HG03378 (cell line): Measurements from ENCODE around the gene TFF1.

Experiments
- ATAC-seq: cut with Tn5 transposase; IDR thresholded peaks from one replicate; pipeline ENCODE4 v1.9.1; 2021; ENCODE audit warnings: mild to moderate bottlenecking, moderate library complexity; ENCODE audit not compliant: unreplicated experiment

The TFF1 gene

DNA sequence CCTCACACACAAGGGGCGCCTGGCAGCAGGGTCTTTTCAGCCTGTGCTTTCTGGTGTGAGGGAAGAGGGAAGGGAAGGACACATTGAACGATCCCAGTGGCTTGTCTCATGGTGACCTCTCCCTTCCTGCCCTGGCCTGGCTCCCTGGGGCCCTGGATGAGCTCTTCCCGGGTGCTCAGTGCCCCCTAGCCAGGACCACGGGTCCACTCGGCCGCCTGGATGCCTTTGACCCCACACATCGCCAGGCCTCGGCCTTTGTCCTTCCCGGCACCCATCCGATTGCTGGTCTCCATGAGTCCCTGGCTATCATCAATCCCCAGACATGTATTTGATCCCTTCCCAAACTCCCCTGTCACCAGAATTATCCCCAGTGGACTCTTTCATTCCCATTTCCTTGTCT lies 45.1 kb downstream of the TFF1 start:
- ATAC-seq = no peak

DNA sequence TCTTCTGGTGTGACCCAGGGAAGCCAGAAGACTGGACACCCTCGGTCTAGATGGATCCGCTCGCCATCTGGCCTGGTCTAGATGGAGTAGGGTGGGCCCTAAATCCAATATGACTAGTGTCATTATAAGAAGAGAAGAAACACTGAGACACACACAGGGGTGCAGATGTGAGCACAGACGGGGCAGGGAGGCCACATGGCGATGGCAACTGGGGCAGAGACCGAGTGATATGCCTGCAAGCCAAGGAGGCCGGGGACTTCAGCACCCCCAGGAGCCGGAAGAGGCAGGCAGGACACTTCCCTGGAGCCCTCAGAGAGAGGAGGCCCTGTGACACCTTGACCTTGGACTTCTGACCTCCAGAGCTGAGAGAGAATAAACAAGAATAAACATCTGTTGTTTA lies 45.5 kb downstream of the TFF1 start:
- no peak for ATAC-seq

DNA sequence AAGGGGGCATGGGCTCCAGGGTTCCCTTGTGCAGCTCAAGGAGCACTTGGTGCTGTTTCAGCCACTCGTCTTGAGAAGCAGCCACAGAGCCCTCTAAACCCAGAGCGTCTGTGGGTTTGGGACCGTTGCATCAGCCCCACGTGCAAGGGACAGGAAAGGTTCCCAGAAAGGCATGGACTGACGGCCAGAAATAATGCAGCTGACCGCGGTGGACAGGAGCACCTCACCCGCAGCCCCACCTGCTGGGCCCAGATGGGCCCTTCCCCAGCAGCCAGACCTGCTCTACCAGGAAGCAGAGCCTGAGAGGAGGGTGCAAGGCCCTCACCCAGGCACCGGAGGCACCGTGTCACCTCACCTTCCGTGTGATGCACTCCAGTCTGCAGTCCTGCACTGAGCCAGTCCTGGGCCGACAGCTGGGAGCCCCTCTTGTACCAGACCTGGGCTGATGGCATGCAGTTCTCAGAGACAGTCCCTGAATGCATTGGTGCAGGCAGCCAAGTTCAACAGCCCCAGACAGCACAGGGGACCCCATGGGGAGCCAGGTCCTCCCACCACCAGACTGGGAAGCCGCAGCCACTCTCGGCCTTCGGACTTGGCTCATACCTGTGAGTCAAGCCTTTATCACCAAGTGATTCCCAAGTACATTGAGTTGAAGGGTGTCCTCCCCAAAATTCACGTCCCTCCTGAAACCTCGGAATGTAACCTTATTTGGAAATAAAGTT lies 46.3 kb downstream of the TFF1 start:
- no peak for ATAC-seq

DNA sequence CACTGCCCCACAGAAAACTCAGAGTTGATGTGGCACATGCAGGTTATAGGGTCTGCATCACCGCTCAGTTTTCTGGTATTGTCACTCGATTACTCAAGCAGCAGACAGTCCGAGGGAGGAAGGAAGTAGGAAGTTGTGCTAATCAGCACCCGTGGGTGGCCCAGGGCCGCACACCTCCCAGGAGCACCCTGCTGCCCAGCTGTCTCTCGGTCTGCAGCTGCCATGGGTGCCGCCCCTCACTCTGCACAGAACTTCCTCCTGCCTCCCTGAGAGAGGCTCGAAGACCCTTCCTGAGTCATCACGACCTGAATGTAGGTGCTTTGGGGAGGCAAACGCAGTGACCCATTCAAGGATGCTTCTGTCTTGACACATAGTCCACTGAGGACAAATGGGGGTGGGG lies 47.0 kb downstream of the TFF1 start:
- no peak for ATAC-seq

DNA sequence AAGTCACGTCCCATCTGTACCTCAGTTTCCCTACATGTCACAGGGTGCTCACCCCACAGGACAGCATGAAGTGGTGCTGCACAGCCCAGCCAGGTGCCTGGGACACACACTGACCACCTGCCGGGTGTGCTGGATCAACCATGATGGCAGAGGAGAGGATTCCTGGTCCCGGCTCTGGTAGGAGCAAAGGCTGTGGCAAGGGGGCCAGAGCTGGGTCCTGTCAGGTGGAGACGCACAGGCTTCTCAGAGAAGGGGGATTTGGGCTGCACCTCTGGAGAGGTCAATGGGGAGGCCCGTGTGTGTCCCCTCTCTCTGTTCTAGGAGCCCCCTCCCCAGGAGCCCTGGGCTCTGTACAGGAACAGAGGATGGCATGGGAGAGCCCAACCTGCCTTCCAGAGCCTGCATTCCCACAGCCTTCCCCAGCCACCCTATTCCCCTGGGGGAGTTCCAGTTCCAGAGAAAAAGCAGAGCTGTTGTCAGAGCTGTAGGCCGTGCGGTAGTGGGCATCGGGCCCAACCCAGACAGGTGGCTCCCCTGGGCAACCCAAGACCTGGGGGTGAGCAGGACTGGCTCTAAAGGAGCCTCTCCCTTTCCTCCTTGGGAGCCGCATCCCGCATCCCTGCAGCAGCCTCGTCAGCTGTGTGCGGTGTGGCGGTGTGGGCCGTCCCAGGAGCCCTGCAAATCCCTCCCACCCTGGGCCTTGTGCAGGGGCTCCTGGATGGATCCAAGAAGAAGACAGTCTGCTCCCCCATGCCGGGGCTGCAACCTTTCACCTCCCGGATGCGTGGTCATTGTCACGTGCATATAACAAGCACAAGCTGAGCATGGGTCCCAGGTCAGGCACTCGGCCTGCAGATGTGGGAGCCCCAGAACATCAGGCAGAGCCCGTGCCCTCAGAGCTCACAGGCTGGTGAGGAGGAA lies 48.2 kb downstream of the TFF1 start:
- no peak for ATAC-seq

DNA sequence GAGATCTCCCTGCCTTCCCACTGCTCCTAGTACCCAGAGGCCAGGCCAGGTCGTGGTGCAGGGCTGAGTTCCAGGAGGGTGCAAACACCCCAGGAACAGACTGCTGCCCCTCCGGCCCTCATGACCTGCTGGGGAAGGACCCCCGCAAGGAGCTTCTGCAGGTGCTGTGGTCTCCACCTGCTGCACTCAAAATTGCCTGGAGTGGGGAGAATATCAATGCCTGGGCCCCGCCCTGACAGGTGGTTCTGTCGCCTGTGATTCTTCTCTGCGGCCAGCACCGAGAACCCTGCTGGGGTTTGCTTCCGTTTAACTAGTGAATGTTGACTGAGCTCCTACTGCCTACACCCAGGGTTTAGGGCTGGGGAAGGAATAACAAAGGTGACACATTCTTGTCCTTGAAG lies 49.0 kb downstream of the TFF1 start:
- ATAC-seq = no peak

DNA sequence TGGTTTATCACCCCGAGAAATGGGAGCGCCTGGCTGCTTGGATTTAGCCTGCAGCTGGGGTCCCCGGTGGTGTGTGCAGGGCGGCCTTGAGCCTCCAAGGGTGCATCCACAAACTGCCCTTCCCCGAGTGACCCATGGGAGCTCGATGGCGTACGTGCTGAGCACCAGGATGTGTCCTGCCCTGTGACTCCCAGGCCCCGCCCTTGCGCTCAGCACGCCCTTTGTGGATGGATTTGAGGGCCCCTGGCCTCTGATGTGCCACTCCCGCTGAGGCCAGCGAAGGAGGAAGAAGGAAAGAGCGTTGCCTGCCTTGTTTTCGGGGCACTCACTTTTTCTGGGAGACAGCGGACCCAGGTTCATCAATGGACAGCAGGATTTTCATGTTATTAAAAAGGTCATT lies 49.4 kb downstream of the TFF1 start:
- ATAC-seq = no peak

DNA sequence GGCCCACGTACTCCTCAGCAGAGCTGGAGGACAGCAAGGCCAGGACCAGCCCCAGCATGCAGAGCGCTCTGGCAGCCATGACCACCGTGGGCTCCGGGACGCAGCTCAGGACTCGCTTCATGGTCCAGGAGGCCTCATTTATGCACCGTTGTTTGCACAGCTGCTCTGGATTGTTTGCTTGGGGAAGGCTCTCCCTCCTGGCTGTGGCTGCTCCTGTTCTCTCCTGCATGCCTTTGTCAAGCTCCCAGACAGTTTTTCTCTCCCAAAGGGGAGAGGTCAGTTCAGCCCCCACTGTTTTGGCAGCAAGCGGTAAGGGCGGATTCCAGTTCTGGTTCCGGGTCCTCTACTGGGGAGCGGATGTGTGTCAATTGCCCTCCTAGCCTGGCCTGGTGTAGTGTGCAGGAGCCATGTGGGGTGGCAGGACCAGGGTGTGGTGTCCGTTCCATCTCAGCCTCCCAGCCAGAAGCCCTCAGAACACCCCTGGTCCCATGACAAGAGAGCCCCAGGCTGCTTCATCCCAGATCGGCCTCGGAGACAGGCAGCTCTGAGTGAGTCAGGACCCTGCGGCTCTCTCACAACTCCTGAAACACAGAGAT lies 50.9 kb downstream of the TFF1 start, which contains the start of gene TFF3:
Gene TFF3, minus strand, starts transcription at position 114 of the 596 bp plus-strand sequence. Its CDS starts 35 bp downstream, at position 79.
- no peak for ATAC-seq

DNA sequence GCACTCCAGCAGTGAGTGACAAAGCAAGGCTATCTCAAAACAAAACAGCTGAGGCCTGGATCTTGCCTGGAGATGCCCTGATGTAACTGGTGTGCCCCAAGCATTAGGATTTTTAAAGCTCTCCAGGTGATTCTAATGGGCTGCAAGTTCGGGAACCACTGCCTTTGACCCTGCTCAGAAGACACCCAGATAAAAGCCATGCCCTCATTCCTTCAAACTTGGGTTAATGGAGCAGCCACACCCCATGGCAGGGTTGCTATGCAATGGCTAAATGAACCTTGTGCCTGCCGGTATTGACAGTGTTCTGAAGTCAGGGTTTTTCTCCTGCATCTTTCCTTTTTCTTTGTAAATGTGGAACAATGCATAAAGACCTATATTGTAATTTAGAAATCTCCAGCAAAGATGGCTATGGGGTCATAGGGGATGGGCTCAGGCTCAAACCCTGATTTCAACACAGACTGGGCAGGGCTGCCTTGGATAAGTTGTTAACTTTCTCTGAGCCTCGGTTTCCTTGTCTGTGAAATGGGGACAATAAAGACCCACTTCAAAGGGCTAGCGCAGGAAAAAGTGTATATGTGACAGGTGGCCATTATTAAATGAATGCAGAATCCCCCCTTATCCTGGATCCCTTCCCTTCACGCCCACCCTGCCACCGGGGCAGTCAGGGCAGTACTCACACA lies 51.6 kb downstream of the TFF1 start:
- no peak for ATAC-seq

DNA sequence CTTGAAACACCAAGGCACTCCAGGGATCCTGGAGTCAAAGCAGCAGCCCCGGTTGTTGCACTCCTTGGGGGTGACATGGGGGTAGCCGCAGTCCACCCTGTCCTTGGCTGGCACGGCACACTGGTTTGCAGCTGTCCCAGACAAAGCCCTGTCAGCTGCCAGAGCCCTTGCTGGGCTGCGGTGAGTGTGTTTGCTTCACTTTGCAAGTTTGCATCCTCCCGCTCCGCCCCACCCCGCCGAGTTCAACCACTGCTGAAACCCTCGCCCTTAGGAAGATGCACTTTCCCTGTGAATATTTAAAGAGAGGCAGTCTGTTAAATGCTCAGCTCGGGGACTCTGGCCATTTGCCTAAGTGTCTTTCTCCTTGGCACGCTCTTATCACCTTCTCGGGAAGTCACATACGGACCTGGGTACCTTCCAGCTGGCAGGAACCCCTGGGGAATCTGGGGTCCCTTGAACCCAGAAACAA lies 52.8 kb downstream of the TFF1 start:
- no peak for ATAC-seq

DNA sequence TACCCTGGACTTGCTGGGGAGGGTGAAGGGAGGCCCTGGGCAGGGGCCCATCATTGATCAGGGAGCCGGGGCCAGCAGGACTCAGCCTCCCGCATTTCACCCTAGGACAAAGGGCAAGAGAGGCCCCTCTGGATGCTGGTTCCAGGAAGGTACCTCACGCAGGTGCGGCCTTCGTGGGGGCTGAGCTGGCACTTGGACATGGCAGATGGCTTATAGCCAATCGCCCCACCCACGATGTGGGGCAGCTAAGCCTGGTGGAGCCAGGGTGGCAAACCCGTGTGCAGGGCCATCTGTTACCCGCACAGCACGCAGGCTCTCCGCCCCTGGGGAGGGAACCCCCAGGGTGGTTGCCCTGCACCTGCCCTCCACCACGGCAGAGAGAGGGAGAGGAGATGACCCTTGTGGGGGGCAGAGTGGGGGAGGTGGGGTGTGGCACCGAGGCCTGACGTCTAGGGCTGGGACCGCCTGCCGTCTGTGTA lies 53.7 kb downstream of the TFF1 start:
- ATAC-seq = no peak
